Measurements from ENCODE around the gene TCF21.

- no peak for TF ChIP-seq CTCF (conservative IDR thresholded peaks at IDR 0.05; ENCODE audit: low read depth, low read length)
- no peak for TF ChIP-seq CHD1 (IDR thresholded peaks at IDR 0.05; ENCODE audit: low read depth, low read length)
- no peak for TF ChIP-seq POLR2A (IDR thresholded peaks at IDR 0.05; ENCODE audit: low read depth, low read length)
- no peak for TF ChIP-seq MAZ (IDR thresholded peaks at IDR 0.05; ENCODE audit: borderline replicate concordance, low read depth, low read length)
- TF ChIP-seq BHLHE40 (IDR thresholded peaks at IDR 0.05; ENCODE audit: low read depth, low read length) = no peak
- no peak for TF ChIP-seq USF2 (IDR thresholded peaks at IDR 0.05; ENCODE audit: low read depth, low read length)
- no peak for TF ChIP-seq RAD21 (IDR thresholded peaks at IDR 0.05; ENCODE audit: low read length)
Observed at GRCh38 chr6:133938533-133938932, 49.6 kb downstream of the TCF21 start.

All from IMR-90 (cell line).